ENCODE data around the gene TTC21A.

The TTC21A gene

DNA sequence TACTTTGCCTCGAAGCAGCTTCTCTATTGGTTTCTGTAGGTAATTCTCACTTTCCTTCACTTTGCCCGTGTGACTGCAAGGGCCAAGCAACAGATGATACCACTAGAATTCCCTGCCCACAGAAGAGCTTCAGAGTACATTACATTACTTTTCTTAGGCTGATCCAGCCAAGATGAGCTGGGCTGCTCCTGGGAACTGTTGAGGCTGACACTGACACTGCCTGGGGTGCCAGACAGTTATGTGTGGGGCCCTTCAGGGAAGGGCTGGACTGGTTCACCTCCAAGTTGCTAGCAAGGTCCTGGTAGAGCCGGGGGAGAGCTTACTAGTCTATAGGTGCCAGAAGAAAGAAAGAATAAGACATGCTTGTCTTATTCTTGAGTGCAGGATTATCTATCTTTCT lies 19.0 kb upstream of the TTC21A start:
- Histone ChIP-seq H3K36me3 (ENCODE audit: low read length) (no peaks in the 10 kb centered on the region), H3K27ac (ENCODE audit: low read depth, low read length) (no peak overlapping the region), H3K9me2 (replicated peaks; ENCODE audit: insufficient read depth, low read length) (no peaks in the 10 kb centered on the region), H3K9ac (ENCODE audit: low read length) (no peak overlapping the region), H3K27me3 (ENCODE audit: low read length) (no peaks in the 10 kb centered on the region), H3F3A (ENCODE audit: insufficient read depth) (no peaks in the 10 kb centered on the region), H4K20me1 (ENCODE audit: low read depth, low read length) (no peaks in the 10 kb centered on the region), H3K9me3 (ENCODE audit: insufficient read depth, low read length) (no peaks in the 10 kb centered on the region), H3K4me3 (ENCODE audit: insufficient read depth, low read length, poor library complexity, severe bottlenecking) (no peak overlapping the region), H2AFZ (ENCODE audit: low read depth, low read length, severe bottlenecking) (no peak overlapping the region), H3K4me2 (ENCODE audit: low read depth, low read length, poor library complexity, severe bottlenecking) (no peak overlapping the region), H3K79me2 (ENCODE audit: insufficient read depth, low read length) (no peaks in the 10 kb centered on the region)
- TF ChIP-seq EZH2phosphoT487 (conservative IDR thresholded peaks at IDR 0.05; ENCODE audit: low read length) = no peak

DNA sequence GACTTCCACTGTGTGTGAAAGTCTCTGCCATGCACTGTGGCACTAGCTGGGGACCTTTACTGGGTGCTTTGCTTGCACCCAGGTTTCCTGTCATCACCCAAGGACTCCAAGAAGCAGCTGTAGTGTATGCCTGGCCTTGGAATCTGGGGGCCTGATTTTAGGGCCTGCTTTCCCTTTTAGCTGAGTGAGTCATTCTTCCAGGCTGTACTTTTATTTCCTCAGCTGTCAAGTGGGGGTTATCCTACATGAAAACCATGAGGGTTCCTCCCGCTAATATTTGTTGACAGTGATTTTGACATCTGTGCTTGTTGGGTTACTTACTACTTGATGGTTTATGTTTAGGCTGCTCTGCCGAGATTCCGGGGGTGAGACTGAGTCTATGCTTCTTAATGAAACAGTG lies 18.6 kb upstream of the TTC21A start:
- no peaks in the 10 kb centered on the region for H4K20me1 ChIP-seq (ENCODE audit: low read depth, low read length)
- TF ChIP-seq, protein P1, sequence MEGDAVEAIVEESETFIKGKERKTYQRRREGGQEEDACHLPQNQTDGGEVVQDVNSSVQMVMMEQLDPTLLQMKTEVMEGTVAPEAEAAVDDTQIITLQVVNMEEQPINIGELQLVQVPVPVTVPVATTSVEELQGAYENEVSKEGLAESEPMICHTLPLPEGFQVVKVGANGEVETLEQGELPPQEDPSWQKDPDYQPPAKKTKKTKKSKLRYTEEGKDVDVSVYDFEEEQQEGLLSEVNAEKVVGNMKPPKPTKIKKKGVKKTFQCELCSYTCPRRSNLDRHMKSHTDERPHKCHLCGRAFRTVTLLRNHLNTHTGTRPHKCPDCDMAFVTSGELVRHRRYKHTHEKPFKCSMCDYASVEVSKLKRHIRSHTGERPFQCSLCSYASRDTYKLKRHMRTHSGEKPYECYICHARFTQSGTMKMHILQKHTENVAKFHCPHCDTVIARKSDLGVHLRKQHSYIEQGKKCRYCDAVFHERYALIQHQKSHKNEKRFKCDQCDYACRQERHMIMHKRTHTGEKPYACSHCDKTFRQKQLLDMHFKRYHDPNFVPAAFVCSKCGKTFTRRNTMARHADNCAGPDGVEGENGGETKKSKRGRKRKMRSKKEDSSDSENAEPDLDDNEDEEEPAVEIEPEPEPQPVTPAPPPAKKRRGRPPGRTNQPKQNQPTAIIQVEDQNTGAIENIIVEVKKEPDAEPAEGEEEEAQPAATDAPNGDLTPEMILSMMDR (IDR thresholded peaks at IDR 0.05; ENCODE audit: insufficient read depth, low read length, poor library complexity, severe bottlenecking) = no peak
- TF ChIP-seq EZH2phosphoT487 (conservative IDR thresholded peaks at IDR 0.05; ENCODE audit: low read length) = no peak
- H3K27ac ChIP-seq (ENCODE audit: low read depth, low read length) = no peak overlapping the region
- H3K27me3 ChIP-seq (ENCODE audit: low read length) = no peaks in the 10 kb centered on the region
- H3K9me3 ChIP-seq (ENCODE audit: insufficient read depth, low read length) = no peaks in the 10 kb centered on the region
- no peak overlapping the region for H3K4me2 ChIP-seq (ENCODE audit: low read depth, low read length, poor library complexity, severe bottlenecking)
- H3K9ac ChIP-seq (ENCODE audit: low read length) = no peak overlapping the region
- H3K4me3 ChIP-seq (ENCODE audit: insufficient read depth, low read length, poor library complexity, severe bottlenecking) = no peak overlapping the region
- no peaks in the 10 kb centered on the region for H3K9me2 ChIP-seq (replicated peaks; ENCODE audit: insufficient read depth, low read length)
- no peak overlapping the region for H2AFZ ChIP-seq (ENCODE audit: low read depth, low read length, severe bottlenecking)
- no peaks in the 10 kb centered on the region for H3K36me3 ChIP-seq (ENCODE audit: low read length)
- H3F3A ChIP-seq (ENCODE audit: insufficient read depth) = no peaks in the 10 kb centered on the region
- no peaks in the 10 kb centered on the region for H3K79me2 ChIP-seq (ENCODE audit: insufficient read depth, low read length)

- no peak for TF ChIP-seq EZH2phosphoT487 (conservative IDR thresholded peaks at IDR 0.05; ENCODE audit: low read length)
- TF ChIP-seq, protein P1 (IDR thresholded peaks at IDR 0.05; ENCODE audit: insufficient read depth, low read length, poor library complexity, severe bottlenecking) = no peak
- no peak overlapping the region for H3K27ac ChIP-seq (ENCODE audit: low read depth, low read length)
- no peaks in the 10 kb centered on the region for H4K20me1 ChIP-seq (ENCODE audit: low read depth, low read length)
- no peaks in the 10 kb centered on the region for H3F3A ChIP-seq (ENCODE audit: insufficient read depth)
- H3K9ac ChIP-seq (ENCODE audit: low read length) = no peak overlapping the region
- no peaks in the 10 kb centered on the region for H3K79me2 ChIP-seq (ENCODE audit: insufficient read depth, low read length)
- H3K9me3 ChIP-seq (ENCODE audit: insufficient read depth, low read length) = no peaks in the 10 kb centered on the region
- no peaks in the 10 kb centered on the region for H3K27me3 ChIP-seq (ENCODE audit: low read length)
- no peak overlapping the region for H3K4me3 ChIP-seq (ENCODE audit: insufficient read depth, low read length, poor library complexity, severe bottlenecking)
- H2AFZ ChIP-seq (ENCODE audit: low read depth, low read length, severe bottlenecking) = no peak overlapping the region
- no peaks in the 10 kb centered on the region for H3K9me2 ChIP-seq (replicated peaks; ENCODE audit: insufficient read depth, low read length)
- H3K4me2 ChIP-seq (ENCODE audit: low read depth, low read length, poor library complexity, severe bottlenecking) = no peak overlapping the region
- H3K36me3 ChIP-seq (ENCODE audit: low read length) = no peaks in the 10 kb centered on the region
Observed at GRCh38 chr3:39090922-39091321, 16.6 kb upstream of the TTC21A start.

GRCh38 chr3:39094851-39095677 lies 12.4 kb upstream of the TTC21A start:
- Histone ChIP-seq H3K4me3 (ENCODE audit: insufficient read depth, low read length, poor library complexity, severe bottlenecking) (no peak overlapping the region), H3K27me3 (ENCODE audit: low read length) (no peaks in the 10 kb centered on the region), H3K27ac (ENCODE audit: low read depth, low read length) (no peak overlapping the region), H2AFZ (ENCODE audit: low read depth, low read length, severe bottlenecking) (no peak overlapping the region), H3K4me2 (ENCODE audit: low read depth, low read length, poor library complexity, severe bottlenecking) (no peak overlapping the region), H3F3A (ENCODE audit: insufficient read depth) (no peaks in the 10 kb centered on the region), H3K9me3 (ENCODE audit: insufficient read depth, low read length) (no peaks in the 10 kb centered on the region), H3K9ac (ENCODE audit: low read length) (no peak overlapping the region), H3K9me2 (replicated peaks; ENCODE audit: insufficient read depth, low read length) (no peaks in the 10 kb centered on the region), H4K20me1 (ENCODE audit: low read depth, low read length) (no peaks in the 10 kb centered on the region), H3K79me2 (ENCODE audit: insufficient read depth, low read length) (no peaks in the 10 kb centered on the region), H3K36me3 (ENCODE audit: low read length) (no peaks in the 10 kb centered on the region)
- no peak for TF ChIP-seq EZH2phosphoT487 (conservative IDR thresholded peaks at IDR 0.05; ENCODE audit: low read length)
- TF ChIP-seq, protein P1 (IDR thresholded peaks at IDR 0.05; ENCODE audit: insufficient read depth, low read length, poor library complexity, severe bottlenecking) = no peak
